Brain microvascular endothelial cell (primary cell): ENCODE results near the gene LSM14A.
"Not testable (repeated sequence)": the region's sequence is repeated elsewhere in the genome, so short reads cannot be mapped to it uniquely, and the experiment has no call there.

Experiments
- DNase-seq: peaks from one replicate; pipeline ENCODE4 v3.0.0-alpha.2; 2020
- H3K27ac ChIP-seq: fragments of 250-450 bp; sonication (Bioruptor Pico); 2 replicates; pipeline ENCODE4 v1.5.1; 2020; ENCODE audit warnings: mild to moderate bottlenecking, moderate library complexity
- H3K27me3 ChIP-seq: fragments of 250-450 bp; sonication (Bioruptor Pico); replicated peaks from 2 replicates; pipeline ENCODE4 v1.5.1; 2020; ENCODE audit warnings: mild to moderate bottlenecking
- H3K36me3 ChIP-seq: fragments of 250-450 bp; sonication (Bioruptor Pico); replicated peaks from 2 replicates; pipeline ENCODE4 v1.5.1; 2020; ENCODE audit warnings: mild to moderate bottlenecking
- H3K4me3 ChIP-seq: 2 replicates; pipeline ENCODE4 v1.5.1; 2011; ENCODE audit warnings: low read depth, mild to moderate bottlenecking, control low read depth, low read length, moderate library complexity
- in situ Hi-C: cut with HindIII; loops from 2 replicates; pipeline ENCODE4 v1.10.0; 2017; ENCODE audit warnings: low sequenced_read_pairs, low pct_ligation_motif_present
- TF ChIP-seq, protein P1 (sequence below): IDR thresholded peaks from 2 replicates; pipeline ENCODE4 v1.5.1; 2011; ENCODE audit warnings: low read depth, mild to moderate bottlenecking, moderate library complexity, low read length, control low read depth, inconsistent platforms; ENCODE audit errors: missing control alignments

Gene LSM14A

DNA sequence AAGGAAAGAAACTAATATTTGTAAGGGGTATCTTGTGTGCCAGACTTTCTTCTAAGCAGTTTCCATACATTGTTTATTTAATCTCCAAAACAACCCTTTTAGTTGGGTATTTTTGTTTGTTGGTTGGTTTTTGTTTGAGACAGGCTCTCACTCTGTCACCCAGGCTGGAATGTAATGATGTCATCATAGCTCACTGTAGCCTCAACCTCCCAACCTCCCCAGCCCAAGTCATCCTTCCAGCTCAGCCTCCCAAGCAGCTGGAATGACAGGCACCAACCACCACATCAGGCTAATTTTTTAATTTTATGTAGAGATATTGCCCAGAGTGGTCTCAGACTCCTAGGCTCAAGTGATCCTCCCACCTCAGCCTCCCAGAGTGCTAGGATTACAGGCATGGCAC lies 41.2 kb upstream of the LSM14A start:
- Histone ChIP-seq H3K36me3 (no peaks in the 10 kb centered on the region), H3K27me3 (no peaks in the 10 kb centered on the region), H3K4me3 (no peak overlapping the region), H3K27ac (no peak overlapping the region)
- in situ Hi-C loops: no loop called here
- TF ChIP-seq, protein P1, sequence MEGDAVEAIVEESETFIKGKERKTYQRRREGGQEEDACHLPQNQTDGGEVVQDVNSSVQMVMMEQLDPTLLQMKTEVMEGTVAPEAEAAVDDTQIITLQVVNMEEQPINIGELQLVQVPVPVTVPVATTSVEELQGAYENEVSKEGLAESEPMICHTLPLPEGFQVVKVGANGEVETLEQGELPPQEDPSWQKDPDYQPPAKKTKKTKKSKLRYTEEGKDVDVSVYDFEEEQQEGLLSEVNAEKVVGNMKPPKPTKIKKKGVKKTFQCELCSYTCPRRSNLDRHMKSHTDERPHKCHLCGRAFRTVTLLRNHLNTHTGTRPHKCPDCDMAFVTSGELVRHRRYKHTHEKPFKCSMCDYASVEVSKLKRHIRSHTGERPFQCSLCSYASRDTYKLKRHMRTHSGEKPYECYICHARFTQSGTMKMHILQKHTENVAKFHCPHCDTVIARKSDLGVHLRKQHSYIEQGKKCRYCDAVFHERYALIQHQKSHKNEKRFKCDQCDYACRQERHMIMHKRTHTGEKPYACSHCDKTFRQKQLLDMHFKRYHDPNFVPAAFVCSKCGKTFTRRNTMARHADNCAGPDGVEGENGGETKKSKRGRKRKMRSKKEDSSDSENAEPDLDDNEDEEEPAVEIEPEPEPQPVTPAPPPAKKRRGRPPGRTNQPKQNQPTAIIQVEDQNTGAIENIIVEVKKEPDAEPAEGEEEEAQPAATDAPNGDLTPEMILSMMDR: no peak
- peak; percentile 6 for DNase-seq

DNA sequence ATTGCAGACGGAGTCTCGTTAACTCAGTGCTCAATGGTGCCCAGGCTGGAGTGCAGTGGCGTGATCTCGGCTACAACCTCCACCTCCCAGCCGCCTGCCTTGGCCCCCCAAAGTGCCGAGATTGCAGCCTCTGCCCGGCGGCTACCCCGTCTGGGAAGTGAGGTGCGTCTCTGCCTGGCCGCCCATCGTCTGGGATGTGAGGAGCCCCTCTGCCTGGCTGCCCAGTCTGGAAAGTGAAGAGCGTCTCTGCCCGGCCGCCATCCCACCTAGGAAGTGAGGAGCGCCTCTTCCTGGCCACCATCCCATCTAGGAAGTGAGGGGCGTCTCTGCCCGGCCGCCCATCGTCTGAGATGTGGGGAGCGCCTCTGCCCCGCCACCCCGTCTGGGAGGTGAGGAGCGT lies 40.2 kb upstream of the LSM14A start:
- in situ Hi-C loops: not testable (repeated sequence)

DNA sequence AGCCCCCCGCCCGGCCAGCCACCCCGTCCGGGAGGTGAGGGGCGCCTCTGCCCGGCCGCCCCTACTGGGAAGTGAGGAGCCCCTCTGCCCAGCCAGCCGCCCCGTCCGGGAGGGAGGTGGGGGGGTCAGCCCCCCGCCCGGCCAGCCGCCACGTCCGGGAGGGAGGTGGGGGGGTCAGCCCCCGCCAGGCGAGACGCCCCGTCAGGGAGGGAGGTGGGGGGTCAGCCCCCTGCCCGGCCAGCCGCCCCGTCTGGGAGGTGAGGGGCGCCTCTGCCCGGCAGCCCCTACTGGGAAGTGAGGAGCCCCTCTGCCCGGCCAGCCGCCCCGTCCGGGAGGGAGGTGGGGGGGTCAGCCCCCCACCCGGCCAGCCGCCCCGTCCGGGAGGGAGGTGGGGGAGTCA lies 39.6 kb upstream of the LSM14A start:
- H3K36me3 ChIP-seq, H3K4me3 ChIP-seq, H3K27me3 ChIP-seq, H3K27ac ChIP-seq, in situ Hi-C loops, DNase-seq: not testable (repeated sequence)

More for the DNA sequence above, 40.2 kb upstream of the LSM14A start:
- DNase-seq, H3K4me3 ChIP-seq, H3K27ac ChIP-seq, H3K27me3 ChIP-seq, H3K36me3 ChIP-seq: not testable (repeated sequence)

DNA sequence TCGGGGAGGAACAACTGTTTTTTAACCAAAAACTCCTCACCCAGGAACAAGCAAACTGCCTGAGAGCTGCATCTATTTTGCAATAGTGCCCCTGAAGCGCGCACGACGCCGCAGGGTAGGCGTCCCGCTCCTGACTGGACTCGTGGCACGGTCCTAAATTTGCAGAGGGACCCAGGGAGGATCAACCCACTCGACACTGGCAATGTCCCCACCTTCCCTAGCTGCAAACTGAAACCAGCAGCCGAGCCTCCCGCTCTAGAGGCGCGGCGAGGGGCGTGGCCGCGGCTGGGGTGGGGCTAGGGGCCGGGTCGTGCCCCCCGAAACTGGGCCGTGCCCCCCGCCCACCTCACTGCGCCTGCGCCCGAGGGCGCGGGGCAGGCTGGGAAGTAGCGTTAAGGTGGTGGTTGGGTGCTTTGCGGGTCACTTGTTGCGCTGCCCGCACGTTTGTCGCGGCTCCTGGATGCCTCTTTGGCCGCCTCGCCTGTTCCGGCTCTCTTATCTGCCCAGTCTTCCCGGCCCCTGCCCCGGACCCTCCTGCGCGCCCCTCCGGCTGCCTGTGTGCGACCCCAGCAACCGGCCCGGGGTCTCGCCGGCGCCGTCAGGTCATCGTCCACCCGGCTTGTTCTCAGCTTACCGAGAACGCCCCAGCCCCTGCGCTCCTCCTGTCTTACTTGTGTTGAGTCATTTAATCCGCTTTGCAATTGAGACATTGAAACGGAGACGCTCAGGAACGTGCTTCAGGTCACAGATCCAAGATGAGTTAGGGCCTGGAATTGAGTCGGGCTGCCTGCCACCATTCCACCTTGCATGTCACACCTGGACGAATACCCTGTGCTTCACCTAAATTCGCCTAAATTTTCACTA lies 37.9 kb upstream of the LSM14A start:
- no peak overlapping the region for H3K27ac ChIP-seq
- TF ChIP-seq, protein P1: no peak
- no peaks in the 10 kb centered on the region for H3K27me3 ChIP-seq
- no peaks in the 10 kb centered on the region for H3K36me3 ChIP-seq
- H3K4me3 ChIP-seq: peak overlapping the region; percentile 73
- in situ Hi-C loops: no loop called here
- DNase-seq: peak; percentile 28

DNA sequence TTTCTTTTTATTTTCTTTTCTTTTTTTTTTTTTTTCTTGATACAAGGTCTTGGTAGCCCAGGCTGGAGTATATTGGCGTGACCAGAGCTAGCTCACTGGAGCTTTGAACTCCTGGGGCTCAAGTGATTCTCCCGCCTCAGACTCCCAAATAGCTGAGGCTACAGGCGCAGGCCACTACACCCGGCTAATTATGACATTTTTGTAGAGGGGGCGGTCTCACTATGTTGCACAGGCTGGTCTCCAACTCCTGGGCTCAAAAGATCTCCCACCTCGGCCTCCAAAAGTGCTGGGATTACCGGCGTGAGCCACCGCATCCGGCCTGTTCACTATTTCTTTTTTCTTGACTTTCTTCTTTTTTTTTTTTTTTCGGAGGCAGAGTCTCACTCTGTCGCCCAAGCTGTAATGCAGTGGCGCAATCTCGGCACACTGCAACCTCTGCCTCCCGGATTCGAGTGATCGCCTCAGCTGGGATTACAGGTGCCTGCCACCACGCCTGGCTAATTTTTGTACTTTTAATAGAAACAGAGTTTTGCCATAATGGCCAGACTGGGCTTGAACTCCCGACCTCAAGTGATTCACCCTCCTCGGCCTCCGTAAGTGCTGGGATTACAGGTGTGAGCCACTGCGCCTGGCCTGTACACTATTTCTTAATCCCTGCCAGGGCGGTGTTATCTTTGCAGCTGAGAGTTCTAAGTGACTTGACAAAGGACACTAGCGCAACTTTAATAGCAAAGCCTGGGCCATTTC lies 37.1 kb upstream of the LSM14A start:
- H3K4me3 ChIP-seq: peak overlapping the region; percentile 73
- TF ChIP-seq, protein P1: no peak
- H3K27ac ChIP-seq: no peak overlapping the region
- H3K27me3 ChIP-seq: no peaks in the 10 kb centered on the region
- no peak for DNase-seq
- no peaks in the 10 kb centered on the region for H3K36me3 ChIP-seq
- in situ Hi-C loops: no loop called here

DNA sequence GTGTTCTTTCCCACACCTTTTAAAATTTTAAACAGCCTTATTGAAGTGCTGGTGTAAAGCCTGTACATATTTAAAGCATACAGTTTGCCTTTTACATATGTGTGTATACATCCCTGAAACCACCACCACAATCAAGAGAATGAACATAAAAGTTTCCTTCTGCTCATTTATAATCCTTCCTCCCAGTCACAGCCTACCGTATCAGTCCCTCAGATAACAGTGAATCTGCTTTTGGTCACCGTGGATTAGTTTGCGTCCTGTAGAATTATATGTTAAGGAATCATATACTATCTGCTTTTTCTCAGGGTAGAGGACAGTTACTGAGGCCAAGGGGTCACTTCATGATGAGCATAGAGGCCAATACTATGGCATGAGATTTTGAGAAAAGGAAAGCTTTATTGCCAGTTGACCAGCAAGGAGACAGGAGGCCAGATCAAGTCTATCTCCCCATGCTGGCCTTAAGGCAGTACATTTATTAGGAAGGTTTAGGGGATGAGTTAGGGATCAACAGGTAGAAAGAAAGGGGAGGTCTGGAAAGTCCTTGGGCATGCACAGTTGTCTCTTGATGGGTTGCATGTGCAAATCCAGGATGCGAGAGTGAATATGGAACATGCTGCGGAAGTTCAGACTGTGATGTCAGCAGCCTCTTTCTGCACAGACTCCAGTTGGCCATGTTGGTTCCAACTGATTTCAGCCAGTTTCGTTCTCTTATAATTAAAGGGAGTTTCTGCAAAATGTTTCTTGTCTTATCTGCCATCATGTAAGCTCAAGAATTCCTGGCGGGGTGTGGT lies 36.3 kb upstream of the LSM14A start:
- TF ChIP-seq, protein P1: no peak
- DNase-seq: no peak
- Histone ChIP-seq H3K36me3 (no peaks in the 10 kb centered on the region), H3K4me3 (no peak overlapping the region), H3K27me3 (no peaks in the 10 kb centered on the region), H3K27ac (no peak overlapping the region)
- in situ Hi-C loops: no loop called here
